ENCODE results near the gene CA4. TPM values are rescaled to one million over a fixed set of nuclear protein-coding genes. Genes with fewer than 3 reads are reported as not detected.

The CA4 gene
- total and polyA plus RNA-seq, 8 donors = 0.87 to 30.1 (median 3.0) TPM; not detected in 3

- no peaks in the 10 kb centered on the region for H3K27me3 ChIP-seq
- intact Hi-C loops (cut with DNase I; ENCODE audit: low total_unique reads) = no loop called here
- no peak for DNase-seq
- no peak overlapping the region for H3K4me3 ChIP-seq
- H3K36me3 ChIP-seq = no peaks in the 10 kb centered on the region
- H3K27ac ChIP-seq = no peak overlapping the region
- H3K9me3 ChIP-seq = no peaks in the 10 kb centered on the region
- peaks cover 32 to 81% (median 60%) of the 10 kb centered on the region in 4 donors for H3K4me1 ChIP-seq
- WGBS, 5 donors = 68 to 80% (median 75%) methylated on average over 7 of the region's 7 CpGs
- TF ChIP-seq POLR2AphosphoS5 (IDR thresholded peaks at IDR 0.05) = no peak
These were observed 18.9 kb downstream of the CA4 start for GRCh38 chr17:60168654-60169053.

- Histone ChIP-seq H3K27ac (peak overlapping the region in 4 of 5 donors; percentile 22 to 62 (median 46)), H3K27me3 (no peaks in the 10 kb centered on the region), H3K4me1 (peaks cover 32 to 72% (median 54%) of the 10 kb centered on the region in 4 donors), H3K9me3 (no peaks in the 10 kb centered on the region), H3K4me3 (no peak overlapping the region), H3K36me3 (no peaks in the 10 kb centered on the region)
- intact Hi-C loops (cut with DNase I; ENCODE audit: low total_unique reads) = no loop called here
- DNase-seq = no peak
- TF ChIP-seq CTCF (IDR thresholded peaks at IDR 0.05) = no peak
- no peak for TF ChIP-seq POLR2A (IDR thresholded peaks at IDR 0.05)
- TF ChIP-seq POLR2AphosphoS5 (IDR thresholded peaks at IDR 0.05) = no peak
- no peak for TF ChIP-seq EP300 (IDR thresholded peaks at IDR 0.05)
- 57 to 65% (median 61%) methylated on average over 10 of the region's 10 CpGs for WGBS, 5 donors
These were observed 20.4 kb downstream of the CA4 start for GRCh38 chr17:60169921-60170817.

GRCh38 chr17:60170835-60171752, 21.3 kb downstream of the CA4 start:
- H3K36me3 ChIP-seq = peaks cover 0 to 3% (median 1%) of the 10 kb centered on the region in 4 donors
- TF ChIP-seq EP300 (IDR thresholded peaks at IDR 0.05) = no peak
- TF ChIP-seq POLR2A (IDR thresholded peaks at IDR 0.05) = no peak
- TF ChIP-seq CTCF (IDR thresholded peaks at IDR 0.05) = no peak
- no peak for TF ChIP-seq POLR2AphosphoS5 (IDR thresholded peaks at IDR 0.05)
- intact Hi-C loops (cut with DNase I; ENCODE audit: low total_unique reads) = no loop called here
- no peaks in the 10 kb centered on the region for H3K27me3 ChIP-seq
- H3K4me1 ChIP-seq = peaks cover 29 to 63% (median 48%) of the 10 kb centered on the region in 4 donors
- H3K27ac ChIP-seq = peak overlapping the region in 4 of 5 donors; percentile 3 to 62 (median 38)
- WGBS, 5 donors = 44 to 67% (median 50%) methylated on average over 8 of the region's 8 CpGs
- H3K9me3 ChIP-seq = no peaks in the 10 kb centered on the region
- peak in 1 of 2 donors; percentile 63 for DNase-seq
- H3K4me3 ChIP-seq = no peak overlapping the region

DNA sequence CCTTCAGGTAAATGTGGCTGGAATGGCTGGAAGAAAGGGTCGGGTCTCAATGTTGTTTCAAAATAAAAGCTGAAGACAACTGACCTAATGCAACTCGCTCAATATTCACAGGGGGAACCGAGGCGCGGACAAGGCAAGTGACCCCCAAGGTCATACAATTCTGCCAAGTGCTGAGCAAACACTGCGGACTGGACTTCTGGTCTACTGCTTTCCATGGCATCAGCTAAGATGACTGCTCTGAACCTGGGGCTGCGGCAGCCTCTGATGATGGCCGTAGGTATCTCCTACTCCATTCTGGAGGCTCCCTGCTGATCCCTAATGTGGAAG, 21.9 kb downstream of the CA4 start:
- H3K27me3 ChIP-seq = no peaks in the 10 kb centered on the region
- TF ChIP-seq POLR2A (IDR thresholded peaks at IDR 0.05) (no peak), EP300 (IDR thresholded peaks at IDR 0.05) (no peak), CTCF (IDR thresholded peaks at IDR 0.05) (no peak), POLR2AphosphoS5 (IDR thresholded peaks at IDR 0.05) (no peak)
- DNase-seq = no peak
- intact Hi-C loops (cut with DNase I; ENCODE audit: low total_unique reads) = no loop called here
- no peaks in the 10 kb centered on the region for H3K9me3 ChIP-seq
- no peak overlapping the region for H3K4me3 ChIP-seq
- peaks cover 23 to 56% (median 41%) of the 10 kb centered on the region in 4 donors for H3K4me1 ChIP-seq
- no peak overlapping the region for H3K27ac ChIP-seq
- peaks cover 0 to 10% (median 6%) of the 10 kb centered on the region in 4 donors for H3K36me3 ChIP-seq
- WGBS, 5 donors = 65 to 82% (median 78%) methylated on average over 8 of the region's 8 CpGs

Measured in stomach (tissue), 9 donors.